Measurements from ENCODE around the gene KRTAP19-6. TPM values are rescaled to one million over a fixed set of nuclear protein-coding genes. Genes with fewer than 3 reads are reported as not detected.

Gene KRTAP19-6
- total and polyA plus RNA-seq, 10 of the 15 experiments (the other 5 are each of a cell fraction or from before 2014, with no cell fraction given): not detected

DNA sequence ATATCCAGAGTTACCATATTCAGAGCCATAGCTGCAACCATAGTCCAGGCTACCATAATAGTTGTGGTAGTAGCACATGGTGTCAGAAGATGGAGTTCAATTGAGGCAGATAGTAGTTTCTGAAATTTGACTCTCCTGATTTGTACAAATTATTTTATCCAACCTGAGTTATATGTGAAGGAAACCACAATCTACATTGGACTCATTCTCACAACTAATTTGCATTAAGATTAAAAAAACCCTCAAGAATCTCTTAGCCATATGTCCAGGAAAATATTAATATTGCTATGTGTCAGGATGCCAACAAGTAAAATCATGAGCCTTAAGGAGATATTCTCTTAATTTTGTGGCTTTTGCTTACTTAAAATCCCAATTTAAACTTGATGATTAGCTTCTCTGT is 48.6 kb upstream of the KRTAP19-6 start, which contains the start of gene KRTAP22-2:
Gene KRTAP22-2, minus strand, starts transcription at position 101 of the 400 bp plus-strand sequence.
- ChIA-PET SMC1A (ENCODE audit: uncharacterized antibody, unreplicated experiment) (interaction anchor here (0.9 to 1.3 kb wide), 2 partner anchors 13 to 130 kb away, joined by 3 to 4 read pairs; no protein-coding TSS in a partner anchor), CTCF (no interaction called here), RAD21 (ENCODE audit: unreplicated experiment) (no interaction called here), POLR2A (no interaction called here)
- no peaks in the 10 kb centered on the region for H3K79me2 ChIP-seq (ENCODE audit: control insufficient read depth, insufficient read depth, low read length)
- no peaks in the 10 kb centered on the region for H3K9me3 ChIP-seq (replicated peaks; ENCODE audit: control insufficient read depth, insufficient read depth, low read length)
- no peak within 1 kb of the TSS for H2AFZ ChIP-seq (ENCODE audit: control insufficient read depth, low read depth, low read length)
- no peaks in the 10 kb centered on the region for H3K36me3 ChIP-seq (ENCODE audit: control insufficient read depth in 2 of 2, insufficient read depth in 2 of 2, low read length in 1 of 2)
- H3K27ac ChIP-seq (ENCODE audit: control insufficient read depth, insufficient read depth): no peak within 1 kb of the TSS
- no peaks in the 10 kb centered on the region for H3K27me3 ChIP-seq (replicated peaks in 1 of 2; ENCODE audit: control insufficient read depth in 2 of 2, insufficient read depth in 2 of 2, low read length in 1 of 2)
- H3K4me1 ChIP-seq (ENCODE audit: control insufficient read depth, insufficient read depth, low read length): no peaks in the 10 kb centered on the region
- in situ Hi-C loops (cut with MboI): no loop called here
- no peak within 1 kb of the TSS for H3K9ac ChIP-seq (ENCODE audit: control insufficient read depth, insufficient read depth, low read length)
- intact Hi-C loops (cut with micrococcal nuclease; ENCODE audit: unreplicated experiment): no loop called here
- no peak within 1 kb of the TSS for H3K4me2 ChIP-seq (ENCODE audit: control insufficient read depth, insufficient read depth)
- DNase-seq (ENCODE audit: low read depth, low spot score) (no peak), FAIRE-seq (no peak), ATAC-seq (no peak)
- no peaks in the 10 kb centered on the region for H4K20me1 ChIP-seq (ENCODE audit: control insufficient read depth, insufficient read depth)
- no peak within 1 kb of the TSS for H3K4me3 ChIP-seq
- BruUV-seq (replicated peaks): no TSS peak
- TF ChIP-seq CREB1 (IDR thresholded peaks at IDR 0.05; ENCODE audit: low read depth): no peak
- no peak for TF ChIP-seq TARDBP (IDR thresholded peaks at IDR 0.05; ENCODE audit: borderline replicate concordance)
- TF ChIP-seq, protein P1, sequence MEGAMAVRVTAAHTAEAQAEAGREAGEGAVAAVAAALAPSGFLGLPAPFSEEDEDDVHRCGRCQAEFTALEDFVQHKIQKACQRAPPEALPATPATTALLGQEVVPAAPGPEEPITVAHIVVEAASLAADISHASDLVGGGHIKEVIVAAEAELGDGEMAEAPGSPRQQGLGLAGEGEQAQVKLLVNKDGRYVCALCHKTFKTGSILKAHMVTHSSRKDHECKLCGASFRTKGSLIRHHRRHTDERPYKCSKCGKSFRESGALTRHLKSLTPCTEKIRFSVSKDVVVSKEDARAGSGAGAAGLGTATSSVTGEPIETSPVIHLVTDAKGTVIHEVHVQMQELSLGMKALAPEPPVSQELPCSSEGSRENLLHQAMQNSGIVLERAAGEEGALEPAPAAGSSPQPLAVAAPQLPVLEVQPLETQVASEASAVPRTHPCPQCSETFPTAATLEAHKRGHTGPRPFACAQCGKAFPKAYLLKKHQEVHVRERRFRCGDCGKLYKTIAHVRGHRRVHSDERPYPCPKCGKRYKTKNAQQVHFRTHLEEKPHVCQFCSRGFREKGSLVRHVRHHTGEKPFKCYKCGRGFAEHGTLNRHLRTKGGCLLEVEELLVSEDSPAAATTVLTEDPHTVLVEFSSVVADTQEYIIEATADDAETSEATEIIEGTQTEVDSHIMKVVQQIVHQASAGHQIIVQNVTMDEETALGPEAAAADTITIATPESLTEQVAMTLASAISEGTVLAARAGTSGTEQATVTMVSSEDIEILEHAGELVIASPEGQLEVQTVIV (IDR thresholded peaks at IDR 0.05; ENCODE audit: borderline replicate concordance, partially characterized antibody): no peak
- TF ChIP-seq TCF12 (IDR thresholded peaks at IDR 0.05; ENCODE audit: low read depth, low read length): no peak
- TF ChIP-seq, protein P2, sequence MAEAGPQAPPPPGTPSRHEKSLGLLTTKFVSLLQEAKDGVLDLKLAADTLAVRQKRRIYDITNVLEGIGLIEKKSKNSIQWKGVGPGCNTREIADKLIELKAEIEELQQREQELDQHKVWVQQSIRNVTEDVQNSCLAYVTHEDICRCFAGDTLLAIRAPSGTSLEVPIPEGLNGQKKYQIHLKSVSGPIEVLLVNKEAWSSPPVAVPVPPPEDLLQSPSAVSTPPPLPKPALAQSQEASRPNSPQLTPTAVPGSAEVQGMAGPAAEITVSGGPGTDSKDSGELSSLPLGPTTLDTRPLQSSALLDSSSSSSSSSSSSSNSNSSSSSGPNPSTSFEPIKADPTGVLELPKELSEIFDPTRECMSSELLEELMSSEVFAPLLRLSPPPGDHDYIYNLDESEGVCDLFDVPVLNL (IDR thresholded peaks at IDR 0.05; ENCODE audit: low read depth, low read length): no peak
- TF ChIP-seq CHD1 (IDR thresholded peaks at IDR 0.05; ENCODE audit: low read depth, low read length): no peak
- TF ChIP-seq, protein P3, sequence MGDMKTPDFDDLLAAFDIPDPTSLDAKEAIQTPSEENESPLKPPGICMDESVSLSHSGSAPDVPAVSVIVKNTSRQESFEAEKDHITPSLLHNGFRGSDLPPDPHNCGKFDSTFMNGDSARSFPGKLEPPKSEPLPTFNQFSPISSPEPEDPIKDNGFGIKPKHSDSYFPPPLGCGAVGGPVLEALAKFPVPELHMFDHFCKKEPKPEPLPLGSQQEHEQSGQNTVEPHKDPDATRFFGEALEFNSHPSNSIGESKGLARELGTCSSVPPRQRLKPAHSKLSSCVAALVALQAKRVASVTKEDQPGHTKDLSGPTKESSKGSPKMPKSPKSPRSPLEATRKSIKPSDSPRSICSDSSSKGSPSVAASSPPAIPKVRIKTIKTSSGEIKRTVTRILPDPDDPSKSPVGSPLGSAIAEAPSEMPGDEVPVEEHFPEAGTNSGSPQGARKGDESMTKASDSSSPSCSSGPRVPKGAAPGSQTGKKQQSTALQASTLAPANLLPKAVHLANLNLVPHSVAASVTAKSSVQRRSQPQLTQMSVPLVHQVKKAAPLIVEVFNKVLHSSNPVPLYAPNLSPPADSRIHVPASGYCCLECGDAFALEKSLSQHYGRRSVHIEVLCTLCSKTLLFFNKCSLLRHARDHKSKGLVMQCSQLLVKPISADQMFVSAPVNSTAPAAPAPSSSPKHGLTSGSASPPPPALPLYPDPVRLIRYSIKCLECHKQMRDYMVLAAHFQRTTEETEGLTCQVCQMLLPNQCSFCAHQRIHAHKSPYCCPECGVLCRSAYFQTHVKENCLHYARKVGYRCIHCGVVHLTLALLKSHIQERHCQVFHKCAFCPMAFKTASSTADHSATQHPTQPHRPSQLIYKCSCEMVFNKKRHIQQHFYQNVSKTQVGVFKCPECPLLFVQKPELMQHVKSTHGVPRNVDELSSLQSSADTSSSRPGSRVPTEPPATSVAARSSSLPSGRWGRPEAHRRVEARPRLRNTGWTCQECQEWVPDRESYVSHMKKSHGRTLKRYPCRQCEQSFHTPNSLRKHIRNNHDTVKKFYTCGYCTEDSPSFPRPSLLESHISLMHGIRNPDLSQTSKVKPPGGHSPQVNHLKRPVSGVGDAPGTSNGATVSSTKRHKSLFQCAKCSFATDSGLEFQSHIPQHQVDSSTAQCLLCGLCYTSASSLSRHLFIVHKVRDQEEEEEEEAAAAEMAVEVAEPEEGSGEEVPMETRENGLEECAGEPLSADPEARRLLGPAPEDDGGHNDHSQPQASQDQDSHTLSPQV (IDR thresholded peaks at IDR 0.05): no peak
- no peak for TF ChIP-seq STAT1 (conservative IDR thresholded peaks at IDR 0.05)
- TF ChIP-seq HCFC1 (IDR thresholded peaks at IDR 0.05; ENCODE audit: low read length): no peak
- TF ChIP-seq, protein P4, sequence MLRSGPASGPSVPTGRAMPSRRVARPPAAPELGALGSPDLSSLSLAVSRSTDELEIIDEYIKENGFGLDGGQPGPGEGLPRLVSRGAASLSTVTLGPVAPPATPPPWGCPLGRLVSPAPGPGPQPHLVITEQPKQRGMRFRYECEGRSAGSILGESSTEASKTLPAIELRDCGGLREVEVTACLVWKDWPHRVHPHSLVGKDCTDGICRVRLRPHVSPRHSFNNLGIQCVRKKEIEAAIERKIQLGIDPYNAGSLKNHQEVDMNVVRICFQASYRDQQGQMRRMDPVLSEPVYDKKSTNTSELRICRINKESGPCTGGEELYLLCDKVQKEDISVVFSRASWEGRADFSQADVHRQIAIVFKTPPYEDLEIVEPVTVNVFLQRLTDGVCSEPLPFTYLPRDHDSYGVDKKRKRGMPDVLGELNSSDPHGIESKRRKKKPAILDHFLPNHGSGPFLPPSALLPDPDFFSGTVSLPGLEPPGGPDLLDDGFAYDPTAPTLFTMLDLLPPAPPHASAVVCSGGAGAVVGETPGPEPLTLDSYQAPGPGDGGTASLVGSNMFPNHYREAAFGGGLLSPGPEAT (IDR thresholded peaks at IDR 0.05; ENCODE audit: low read depth): no peak
- TF ChIP-seq ASH2L (IDR thresholded peaks at IDR 0.05; ENCODE audit: borderline replicate concordance, low read depth): no peak
- no peak for TF ChIP-seq BCL11A (IDR thresholded peaks at IDR 0.05; ENCODE audit: low read depth, low read length)
- TF ChIP-seq, protein P5, sequence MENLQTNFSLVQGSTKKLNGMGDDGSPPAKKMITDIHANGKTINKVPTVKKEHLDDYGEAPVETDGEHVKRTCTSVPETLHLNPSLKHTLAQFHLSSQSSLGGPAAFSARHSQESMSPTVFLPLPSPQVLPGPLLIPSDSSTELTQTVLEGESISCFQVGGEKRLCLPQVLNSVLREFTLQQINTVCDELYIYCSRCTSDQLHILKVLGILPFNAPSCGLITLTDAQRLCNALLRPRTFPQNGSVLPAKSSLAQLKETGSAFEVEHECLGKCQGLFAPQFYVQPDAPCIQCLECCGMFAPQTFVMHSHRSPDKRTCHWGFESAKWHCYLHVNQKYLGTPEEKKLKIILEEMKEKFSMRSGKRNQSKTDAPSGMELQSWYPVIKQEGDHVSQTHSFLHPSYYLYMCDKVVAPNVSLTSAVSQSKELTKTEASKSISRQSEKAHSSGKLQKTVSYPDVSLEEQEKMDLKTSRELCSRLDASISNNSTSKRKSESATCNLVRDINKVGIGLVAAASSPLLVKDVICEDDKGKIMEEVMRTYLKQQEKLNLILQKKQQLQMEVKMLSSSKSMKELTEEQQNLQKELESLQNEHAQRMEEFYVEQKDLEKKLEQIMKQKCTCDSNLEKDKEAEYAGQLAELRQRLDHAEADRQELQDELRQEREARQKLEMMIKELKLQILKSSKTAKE (IDR thresholded peaks at IDR 0.05; ENCODE audit: low read depth, poor library complexity, severe bottlenecking): no peak

All from GM12878 (cell line).